Common myeloid progenitor, CD34-positive (primary cell): ENCODE data around the gene SMOC2.

Source experiments
- CTCF ChIA-PET: fragments of 350-600 bp; sonication (Branson Sonifier 250); formaldehyde crosslinking; loops from one replicate; lab custom pipeline; 2021; ENCODE audit warnings: antibody characterized with exemption; lab: Charles Lee
- POLR2A ChIA-PET: fragments of 350-600 bp; sonication (Branson Sonifier 250); formaldehyde crosslinking; loops from one replicate; lab custom pipeline; 2021; ENCODE audit warnings: antibody characterized with exemption; lab: Charles Lee
- DNase-seq, 3 donors: peaks; one replicate each; pipeline versions ENCODE4 v3.0.0 to v3.0.0-alpha.2; 2013
- H3K27ac ChIP-seq, 2 experiments: 1 replicate in 1 of 2; 2 replicates in 1 of 2; pipeline ENCODE4 v1.7.0; 2013; ENCODE audit warnings: inconsistent platforms in 2 of 2, low read length in 2 of 2, mild to moderate bottlenecking in 2 of 2, low read depth in 1 of 2, moderate library complexity in 1 of 2; ENCODE audit not compliant: severe bottlenecking in 2 of 2, insufficient read depth in 1 of 2, poor library complexity in 1 of 2
- H3K27me3 ChIP-seq, 5 experiments: replicated peaks in 2 of 5; 1 replicate in 3 of 5; 2 replicates in 2 of 5; pipeline versions ENCODE4 v1.6.1 to v1.7.0; 2013; ENCODE audit warnings: low read length in 4 of 5, mild to moderate bottlenecking in 2 of 5, moderate library complexity in 2 of 5, inconsistent platforms in 1 of 5; ENCODE audit not compliant: insufficient read depth in 5 of 5, control insufficient read depth in 4 of 5
- H3K36me3 ChIP-seq, 4 experiments: 1 replicate in 2 of 4; 2 replicates in 2 of 4; pipeline versions ENCODE4 v1.6.1 to v1.7.0; 2013; ENCODE audit warnings: low read length in 3 of 4, control low read depth in 1 of 4, mild to moderate bottlenecking in 1 of 4; ENCODE audit not compliant: control insufficient read depth in 4 of 4, insufficient read depth in 4 of 4
- H3K4me1 ChIP-seq, 4 experiments: 1 replicate in 3 of 4; 2 replicates in 1 of 4; pipeline versions ENCODE4 v1.6.1 to v1.7.1; 2013; ENCODE audit warnings: low read length in 3 of 4, mild to moderate bottlenecking in 3 of 4, control low read depth in 1 of 4, inconsistent platforms in 1 of 4, moderate library complexity in 1 of 4; ENCODE audit not compliant: control insufficient read depth in 4 of 4, insufficient read depth in 4 of 4; ENCODE audit errors: control extremely low read depth in 1 of 4
- H3K4me3 ChIP-seq, 7 experiments: 1 replicate in 4 of 7; 2 replicates in 3 of 7; pipeline versions ENCODE4 v1.5.1 to v1.7.0; 2013; ENCODE audit warnings: mild to moderate bottlenecking in 7 of 7, low read length in 6 of 7, moderate library complexity in 6 of 7, inconsistent platforms in 2 of 7, low read depth in 2 of 7, control low read depth in 1 of 7; ENCODE audit not compliant: insufficient read depth in 4 of 7, control insufficient read depth in 1 of 7; ENCODE audit errors: extremely low read depth in 1 of 7
- H3K9me3 ChIP-seq, 5 experiments: 1 replicate in 4 of 5; 2 replicates in 1 of 5; pipeline versions ENCODE4 v1.6.1 to v1.7.1; 2013; ENCODE audit warnings: low read length in 4 of 5, mild to moderate bottlenecking in 2 of 5, inconsistent platforms in 1 of 5, low read depth in 1 of 5, moderate library complexity in 1 of 5; ENCODE audit not compliant: control insufficient read depth in 4 of 5, insufficient read depth in 2 of 5; ENCODE audit errors: control extremely low read depth in 1 of 5
- WGBS: methylation state at CpG from one replicate; pipeline ENCODE4 v1.1.5; 2013; ENCODE audit not compliant: insufficient coverage; 5-methylcytosine and 5-hydroxymethylcytosine counted together

SMOC2 gene

DNA sequence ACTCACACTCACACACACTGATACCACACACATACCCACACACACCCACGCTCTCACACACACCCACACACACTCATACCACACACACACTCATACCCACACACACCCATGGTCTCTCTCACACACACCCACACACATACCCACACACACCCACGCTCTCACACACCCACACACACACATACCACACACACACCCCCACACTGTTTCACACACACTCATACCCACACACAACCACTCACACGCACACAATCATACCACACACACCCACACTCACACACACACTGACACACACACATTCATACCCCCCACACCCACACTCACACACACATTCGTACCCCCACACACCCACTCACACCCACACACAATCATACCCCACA lies 158.1 kb downstream of the SMOC2 start:
- Histone ChIP-seq H3K27ac (no peak overlapping the region), H3K4me1 (no peaks in the 10 kb centered on the region), H3K9me3 (peaks cover 0 to 6% (median 5%) of the 10 kb centered on the region in 5 experiments), H3K27me3 (peaks cover 0 to 6% (median 2%) of the 10 kb centered on the region in 5 experiments), H3K4me3 (no peak overlapping the region), H3K36me3 (no peaks in the 10 kb centered on the region)
- 100% methylated on average over 2 of the region's 4 CpGs for WGBS
- POLR2A ChIA-PET = no interaction called here
- CTCF ChIA-PET = no interaction called here
- DNase-seq = no peak

DNA sequence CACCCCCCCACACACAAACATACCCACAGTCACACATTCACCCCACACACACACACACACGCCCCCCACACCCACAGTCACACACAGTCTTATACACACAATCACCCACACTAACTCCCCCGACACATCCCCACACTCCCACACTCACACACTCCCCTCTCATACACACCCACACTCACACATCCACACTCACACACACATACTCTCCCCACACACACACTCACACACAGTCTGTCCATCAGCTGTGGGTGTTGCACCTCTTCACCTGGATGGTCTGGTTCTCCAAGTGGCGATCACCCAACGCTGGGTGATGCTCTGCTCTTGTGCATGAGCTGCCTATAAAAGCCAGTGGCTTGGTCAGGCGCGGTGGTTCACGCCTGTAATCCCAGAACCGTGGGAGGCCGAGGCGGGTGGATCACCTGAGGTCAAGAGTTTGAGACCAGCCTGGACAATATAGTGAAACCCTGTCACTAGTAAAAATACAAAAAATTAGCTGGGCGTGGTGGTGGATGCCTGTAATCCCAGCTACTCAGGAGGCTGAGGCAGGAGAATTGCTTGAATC lies 158.9 kb downstream of the SMOC2 start:
- CTCF ChIA-PET = no interaction called here

DNA sequence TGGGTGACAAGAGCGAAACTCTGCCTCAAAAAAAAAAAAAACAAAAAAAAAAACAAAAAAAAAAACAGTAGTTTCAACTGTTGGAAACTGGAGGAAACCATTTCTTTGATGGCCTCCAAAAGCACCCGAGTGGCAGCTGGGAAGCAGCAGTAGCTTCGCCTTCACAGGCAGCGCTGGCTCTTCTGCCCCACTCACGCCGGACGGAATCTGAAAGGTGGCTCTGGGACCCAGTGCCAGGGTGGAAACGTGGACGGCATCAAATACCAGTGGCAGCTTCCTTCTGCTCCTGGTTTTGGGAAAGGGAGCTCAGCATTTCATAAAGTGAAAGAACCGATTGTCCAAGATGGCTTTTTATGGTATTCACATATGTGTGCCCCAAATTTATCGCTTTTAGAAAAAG lies 159.4 kb downstream of the SMOC2 start:
- Histone ChIP-seq H3K4me1 (no peaks in the 10 kb centered on the region), H3K27ac (no peak overlapping the region), H3K9me3 (peaks cover 0 to 5% (median 4%) of the 10 kb centered on the region in 5 experiments), H3K4me3 (no peak overlapping the region), H3K36me3 (no peaks in the 10 kb centered on the region), H3K27me3 (peaks cover 0 to 10% (median 2%) of the 10 kb centered on the region in 5 experiments)
- 99% methylated on average over 10 of the region's 11 CpGs for WGBS
- DNase-seq = no peak
- ChIA-PET CTCF (no interaction called here), POLR2A (no interaction called here)

More for the DNA sequence above, 158.9 kb downstream of the SMOC2 start:
- no peak for DNase-seq
- WGBS = 92% methylated on average over 10 of the region's 11 CpGs
- Histone ChIP-seq H3K4me1 (no peaks in the 10 kb centered on the region), H3K27ac (no peak overlapping the region), H3K27me3 (peaks cover 0 to 9% (median 2%) of the 10 kb centered on the region in 5 experiments), H3K4me3 (no peak overlapping the region), H3K36me3 (no peaks in the 10 kb centered on the region), H3K9me3 (peaks cover 0 to 6% (median 5%) of the 10 kb centered on the region in 5 experiments)
- POLR2A ChIA-PET = no interaction called here

DNA sequence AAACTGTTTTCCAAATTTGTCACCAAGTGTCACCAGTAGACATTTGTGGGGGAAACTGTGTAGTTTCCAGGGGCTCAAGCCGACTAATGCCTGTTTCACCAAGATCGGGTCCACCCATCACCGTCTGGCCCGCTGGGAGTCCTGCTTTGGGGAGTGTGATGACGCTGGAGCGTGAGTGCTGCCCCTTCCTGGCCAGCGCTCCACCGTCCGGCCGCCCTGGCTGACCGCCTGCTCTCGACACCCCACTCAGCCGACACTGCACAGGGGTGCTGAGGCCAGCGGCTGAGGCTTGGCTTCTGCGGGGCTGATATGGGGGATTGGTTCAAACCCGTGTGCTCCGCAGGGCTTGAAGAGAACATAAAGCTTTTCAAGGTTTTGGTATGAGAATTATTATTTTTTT lies 160.1 kb downstream of the SMOC2 start:
- no peak for DNase-seq
- H3K36me3 ChIP-seq = no peaks in the 10 kb centered on the region
- no peak overlapping the region for H3K27ac ChIP-seq
- H3K4me1 ChIP-seq = no peaks in the 10 kb centered on the region
- CTCF ChIA-PET = no interaction called here
- H3K27me3 ChIP-seq = peaks cover 0 to 12% (median 2%) of the 10 kb centered on the region in 5 experiments
- peaks cover 0 to 5% (median 2%) of the 10 kb centered on the region in 5 experiments for H3K9me3 ChIP-seq
- WGBS = 92% methylated on average over 14 of the region's 17 CpGs
- H3K4me3 ChIP-seq = no peak overlapping the region
- POLR2A ChIA-PET = no interaction called here

DNA sequence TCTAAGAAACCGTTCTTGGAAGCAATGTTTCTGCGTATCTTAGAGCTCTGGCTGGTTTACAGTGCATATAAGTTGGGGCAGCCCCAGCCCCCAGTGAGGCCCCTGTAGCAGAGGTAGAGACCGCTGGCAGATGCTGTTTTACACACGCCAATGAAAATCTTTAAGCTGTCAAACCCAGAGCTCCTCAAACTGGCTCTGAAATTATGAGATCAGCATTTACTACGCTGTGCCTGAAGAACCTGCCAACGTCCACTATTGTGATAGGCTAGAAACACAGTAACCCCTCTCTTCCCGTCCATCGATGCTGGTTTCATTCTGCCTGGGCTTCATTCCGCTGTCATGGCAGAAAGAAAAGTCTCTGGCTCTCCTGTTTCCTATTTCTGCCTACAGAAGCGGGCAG lies 160.6 kb downstream of the SMOC2 start:
- CTCF ChIA-PET = no interaction called here
- no peaks in the 10 kb centered on the region for H3K36me3 ChIP-seq
- WGBS = 80% methylated on average over 9 of the region's 10 CpGs
- POLR2A ChIA-PET = no interaction called here
- peaks cover 0 to 12% (median 2%) of the 10 kb centered on the region in 5 experiments for H3K27me3 ChIP-seq
- DNase-seq = no peak
- H3K4me1 ChIP-seq = no peaks in the 10 kb centered on the region
- H3K4me3 ChIP-seq = no peak overlapping the region
- H3K27ac ChIP-seq = no peak overlapping the region
- peaks cover 0 to 5% (median 2%) of the 10 kb centered on the region in 5 experiments for H3K9me3 ChIP-seq

DNA sequence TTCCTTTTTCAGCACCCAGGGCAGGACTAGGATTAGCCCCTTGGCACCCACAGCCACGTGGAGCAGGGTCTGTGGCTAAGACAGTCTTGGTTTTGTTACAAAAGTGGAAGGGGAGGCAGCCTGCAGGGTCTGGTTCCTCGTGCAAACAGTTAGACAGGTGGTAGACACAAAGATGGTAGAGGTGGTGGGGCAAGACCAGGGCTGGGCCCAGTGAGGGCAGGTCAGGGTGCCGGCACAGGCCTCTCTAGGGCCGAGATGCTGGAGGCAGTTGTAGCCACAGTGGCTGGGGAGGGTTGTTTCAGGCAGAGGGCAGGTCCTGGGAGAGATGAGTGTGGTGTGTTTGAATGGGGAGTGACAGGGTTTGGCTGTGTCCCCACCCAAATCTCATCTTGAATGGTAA lies 161.6 kb downstream of the SMOC2 start:
- peaks cover 0 to 5% (median 2%) of the 10 kb centered on the region in 5 experiments for H3K9me3 ChIP-seq
- ChIA-PET POLR2A (no interaction called here), CTCF (no interaction called here)
- DNase-seq = no peak
- H3K4me1 ChIP-seq = no peaks in the 10 kb centered on the region
- no peak overlapping the region for H3K27ac ChIP-seq
- H3K36me3 ChIP-seq = no peaks in the 10 kb centered on the region
- H3K27me3 ChIP-seq = peaks cover 0 to 16% (median 3%) of the 10 kb centered on the region in 5 experiments
- WGBS = 74% methylated on average over 4 of the region's 4 CpGs
- no peak overlapping the region for H3K4me3 ChIP-seq

DNA sequence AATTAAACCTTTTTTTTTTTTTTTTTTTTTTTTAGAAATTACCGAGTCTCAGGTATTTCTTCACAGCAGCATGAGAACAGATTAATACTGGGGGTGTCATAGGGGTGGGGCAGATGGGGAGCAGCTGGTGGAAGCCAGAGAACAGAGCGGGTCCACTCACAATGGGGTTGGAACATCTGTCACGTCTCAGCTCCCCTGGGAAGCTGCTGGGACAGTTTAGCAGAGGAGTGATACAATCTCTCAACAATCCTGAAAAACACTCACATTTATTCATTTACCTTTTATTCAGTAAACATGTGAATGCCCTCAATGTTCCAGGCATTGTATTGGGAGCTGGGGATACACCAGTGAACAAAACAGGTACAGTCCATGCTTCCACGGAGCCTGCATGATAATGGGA lies 162.2 kb downstream of the SMOC2 start:
- Histone ChIP-seq H3K9me3 (peaks cover 0 to 5% (median 2%) of the 10 kb centered on the region in 5 experiments), H3K27ac (no peak overlapping the region), H3K36me3 (no peaks in the 10 kb centered on the region), H3K4me3 (no peak overlapping the region), H3K27me3 (peaks cover 0 to 20% (median 4%) of the 10 kb centered on the region in 5 experiments), H3K4me1 (no peaks in the 10 kb centered on the region)
- ChIA-PET POLR2A (interaction anchor here (0.7 kb wide), 1 partner anchor 326 kb away, joined by 3 read pairs; no protein-coding TSS in a partner anchor), CTCF (no interaction called here)
- 80% methylated on average over 1 of the region's 4 CpGs for WGBS
- DNase-seq = no peak
